Type B pancreatic cell (in vitro differentiated cells): ENCODE data around the gene DMD. TPM values are rescaled to one million over a fixed set of nuclear protein-coding genes. Genes with fewer than 3 reads are reported as not detected.

ENCODE experiments used
- DNase-seq: peaks from one replicate; pipeline ENCODE4 v3.0.0; 2021; ENCODE audit warnings: mixed read lengths; ENCODE audit not compliant: unreplicated experiment; ENCODE audit errors: extremely low spot score
- H3K27ac Mint-ChIP-seq: 2 replicates; pipeline ENCODE4 v1.8.0; 2021; ENCODE audit warnings: mild to moderate bottlenecking, mixed read lengths
- H3K27me3 Mint-ChIP-seq: 2 replicates; pipeline ENCODE4 v1.8.0; 2021; ENCODE audit warnings: mixed read lengths
- H3K36me3 Mint-ChIP-seq: 2 replicates; pipeline ENCODE4 v1.8.0; 2021; ENCODE audit warnings: mixed read lengths
- H3K4me1 Mint-ChIP-seq: one replicate; pipeline ENCODE4 v1.8.0; 2021; ENCODE audit warnings: mixed read lengths; ENCODE audit not compliant: unreplicated experiment
- H3K4me3 Mint-ChIP-seq: 2 replicates; pipeline ENCODE4 v1.8.0; 2021; ENCODE audit warnings: mild to moderate bottlenecking, mixed read lengths
- H3K9me3 Mint-ChIP-seq: 2 replicates; pipeline ENCODE4 v1.8.0; 2021; ENCODE audit warnings: mixed read lengths
- total RNA-seq: library from RNA; stranded (reverse); gene quantifications from 2 replicates; pipeline ENCODE4 v1.2.1, GENCODE V29; 2021; ENCODE audit warnings: low replicate concordance
- TF ChIP-seq, protein P1 (sequence below): fragments of 200-600 bp; sonication (generic); conservative IDR thresholded peaks from 2 replicates; pipeline ENCODE4 v1.5.0; 2021; ENCODE audit warnings: antibody characterized with exemption, mild to moderate bottlenecking

DMD gene
- total RNA-seq, 1 donor from 2014 or later, result 57.1 TPM

DNA sequence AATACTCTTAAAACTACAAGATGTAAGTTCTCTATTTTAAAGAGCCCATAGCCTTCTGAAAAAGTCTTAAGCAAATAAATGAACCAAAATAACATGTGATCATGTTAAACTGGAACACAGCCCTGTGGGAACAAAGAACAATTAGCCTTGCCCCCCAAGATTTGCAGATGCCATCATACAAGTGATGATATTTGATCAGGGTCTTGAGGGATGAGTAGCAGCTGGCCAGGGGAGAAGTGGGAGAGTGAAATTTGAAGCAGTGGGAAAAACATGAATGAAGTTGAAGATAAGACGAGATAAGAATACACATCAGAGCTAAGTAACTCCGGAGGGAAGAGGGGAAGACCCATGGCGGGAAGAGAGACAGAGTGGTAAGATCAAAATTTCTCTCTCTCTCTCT lies 1689.4 kb downstream of the DMD start:
- Mint-ChIP-seq H3K4me3 (no peak overlapping the region), H3K9me3 (peaks cover 6% of the 10 kb centered on the region)
- TF ChIP-seq, protein P1, sequence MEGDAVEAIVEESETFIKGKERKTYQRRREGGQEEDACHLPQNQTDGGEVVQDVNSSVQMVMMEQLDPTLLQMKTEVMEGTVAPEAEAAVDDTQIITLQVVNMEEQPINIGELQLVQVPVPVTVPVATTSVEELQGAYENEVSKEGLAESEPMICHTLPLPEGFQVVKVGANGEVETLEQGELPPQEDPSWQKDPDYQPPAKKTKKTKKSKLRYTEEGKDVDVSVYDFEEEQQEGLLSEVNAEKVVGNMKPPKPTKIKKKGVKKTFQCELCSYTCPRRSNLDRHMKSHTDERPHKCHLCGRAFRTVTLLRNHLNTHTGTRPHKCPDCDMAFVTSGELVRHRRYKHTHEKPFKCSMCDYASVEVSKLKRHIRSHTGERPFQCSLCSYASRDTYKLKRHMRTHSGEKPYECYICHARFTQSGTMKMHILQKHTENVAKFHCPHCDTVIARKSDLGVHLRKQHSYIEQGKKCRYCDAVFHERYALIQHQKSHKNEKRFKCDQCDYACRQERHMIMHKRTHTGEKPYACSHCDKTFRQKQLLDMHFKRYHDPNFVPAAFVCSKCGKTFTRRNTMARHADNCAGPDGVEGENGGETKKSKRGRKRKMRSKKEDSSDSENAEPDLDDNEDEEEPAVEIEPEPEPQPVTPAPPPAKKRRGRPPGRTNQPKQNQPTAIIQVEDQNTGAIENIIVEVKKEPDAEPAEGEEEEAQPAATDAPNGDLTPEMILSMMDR, result no peak

DNA sequence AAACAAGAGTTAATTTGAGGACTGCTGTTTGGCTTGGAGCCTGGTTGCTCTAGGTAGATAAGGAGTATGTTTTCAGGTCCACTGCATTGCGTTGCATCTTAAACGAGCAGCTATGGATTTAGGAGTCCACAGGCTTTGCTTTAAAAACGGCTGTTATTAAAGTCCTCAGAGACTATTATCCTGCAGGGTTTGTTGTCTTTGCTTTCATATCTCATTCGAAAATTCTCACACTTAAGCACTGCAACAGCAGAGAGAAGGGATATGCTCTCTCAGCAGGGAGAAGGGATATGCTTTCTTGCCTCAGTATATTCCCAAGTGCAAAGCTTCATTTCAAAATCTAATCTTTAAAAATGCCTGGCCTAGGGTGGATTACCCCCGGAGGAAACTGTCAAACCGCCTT lies 1694.8 kb downstream of the DMD start:
- Mint-ChIP-seq H3K4me3 (no peak overlapping the region), H3K27ac (no peak overlapping the region), H3K27me3 (no peaks in the 10 kb centered on the region), H3K4me1 (peaks cover 4% of the 10 kb centered on the region), H3K36me3 (no peaks in the 10 kb centered on the region), H3K9me3 (peaks cover 8% of the 10 kb centered on the region)
- TF ChIP-seq, protein P1, result no peak
- no peak for DNase-seq

More for the DNA sequence above, 1689.4 kb downstream of the DMD start:
- Mint-ChIP-seq H3K27ac (no peak overlapping the region), H3K4me1 (peaks cover 4% of the 10 kb centered on the region), H3K36me3 (no peaks in the 10 kb centered on the region), H3K27me3 (no peaks in the 10 kb centered on the region)
- no peak for DNase-seq

DNA sequence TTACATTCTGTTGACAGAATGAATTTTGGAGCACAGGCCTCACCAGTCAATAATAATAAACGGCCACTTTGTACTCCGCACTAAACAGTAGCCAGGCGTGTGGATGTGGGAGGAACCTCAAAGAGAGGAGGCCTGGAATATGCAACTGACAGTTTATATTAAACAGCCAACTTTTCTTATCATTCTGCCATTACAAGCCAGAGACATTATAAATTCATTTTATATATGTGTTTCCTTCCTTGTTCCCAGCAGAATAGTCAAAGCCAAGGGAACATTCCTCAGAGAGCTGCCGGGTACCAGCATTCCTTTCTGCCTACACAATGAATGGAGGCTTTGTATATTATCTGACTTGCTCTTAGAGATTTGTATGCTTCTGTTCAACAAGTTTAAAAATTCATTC lies 1703.0 kb downstream of the DMD start:
- no peak for DNase-seq
- Mint-ChIP-seq H3K9me3 (peaks cover 4% of the 10 kb centered on the region), H3K27me3 (no peaks in the 10 kb centered on the region), H3K4me3 (no peak overlapping the region), H3K4me1 (no peaks in the 10 kb centered on the region), H3K27ac (peak overlapping the region; percentile 65), H3K36me3 (no peaks in the 10 kb centered on the region)
- TF ChIP-seq, protein P1, result no peak

DNA sequence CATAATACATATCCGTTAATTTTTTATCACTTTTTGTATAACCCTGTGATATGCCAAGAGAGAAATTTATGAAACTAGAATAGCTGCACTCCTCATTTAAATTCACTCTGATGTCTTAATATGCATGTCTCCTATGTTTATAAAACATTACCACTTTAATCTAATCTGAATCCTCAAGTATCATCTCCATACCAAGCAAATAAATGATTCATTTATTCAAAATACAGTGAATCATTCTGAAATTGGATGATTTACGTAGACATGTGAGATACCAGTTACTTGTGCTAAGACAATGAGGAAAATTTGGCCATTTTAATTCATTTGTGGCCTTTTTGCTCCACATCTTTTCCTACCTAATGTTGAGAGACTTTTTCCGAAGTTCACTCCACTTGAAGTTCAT lies 1704.4 kb downstream of the DMD start:
- TF ChIP-seq, protein P1, result no peak
- H3K36me3 Mint-ChIP-seq, result no peaks in the 10 kb centered on the region
- no peak for DNase-seq
- no peak overlapping the region for H3K4me3 Mint-ChIP-seq
- peaks cover 4% of the 10 kb centered on the region for H3K9me3 Mint-ChIP-seq
- no peaks in the 10 kb centered on the region for H3K27me3 Mint-ChIP-seq
- no peaks in the 10 kb centered on the region for H3K4me1 Mint-ChIP-seq
- no peak overlapping the region for H3K27ac Mint-ChIP-seq

DNA sequence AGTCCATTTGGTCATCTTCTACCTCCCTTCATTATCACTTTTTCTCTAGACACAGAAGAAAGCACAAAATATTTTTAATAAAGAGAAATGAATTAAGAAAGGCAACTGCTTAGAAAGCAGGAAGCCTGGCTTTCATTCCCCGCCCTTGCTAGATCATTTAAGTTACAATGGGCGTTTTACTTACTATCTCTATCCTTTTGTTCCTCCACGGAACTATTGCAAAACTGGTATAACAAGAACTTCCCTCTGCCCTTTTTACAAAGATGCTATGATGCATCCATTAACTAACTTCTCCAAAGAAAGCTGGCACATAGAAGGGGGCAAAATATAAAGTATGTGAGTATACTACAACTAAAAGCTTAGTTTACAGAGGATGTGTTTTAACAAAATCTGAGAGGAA lies 1705.0 kb downstream of the DMD start:
- DNase-seq, result no peak
- no peak overlapping the region for H3K4me3 Mint-ChIP-seq
- H3K27me3 Mint-ChIP-seq, result no peaks in the 10 kb centered on the region
- TF ChIP-seq, protein P1, result no peak
- H3K27ac Mint-ChIP-seq, result no peak overlapping the region
- H3K9me3 Mint-ChIP-seq, result peaks cover 4% of the 10 kb centered on the region
- no peaks in the 10 kb centered on the region for H3K36me3 Mint-ChIP-seq
- H3K4me1 Mint-ChIP-seq, result no peaks in the 10 kb centered on the region

DNA sequence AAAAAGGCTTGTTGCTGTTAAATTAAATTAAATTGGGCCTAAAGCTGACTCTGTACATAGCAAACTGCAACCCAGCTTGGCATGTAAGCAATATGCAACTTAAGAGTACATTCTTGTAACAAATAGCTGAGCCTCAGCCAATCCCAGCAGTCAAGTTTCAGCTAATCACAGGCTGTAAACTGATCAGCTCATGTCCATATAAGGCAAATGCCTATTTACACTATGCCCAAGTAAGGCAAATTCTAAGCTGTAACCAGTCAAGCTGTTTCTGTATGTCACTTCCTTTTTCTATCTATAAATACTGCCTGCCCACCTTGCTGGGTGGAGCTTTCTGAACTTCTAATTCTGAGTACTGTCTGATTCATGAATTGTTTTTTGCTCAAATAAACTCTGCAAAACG lies 1710.4 kb downstream of the DMD start:
- Mint-ChIP-seq H3K4me1 (no peaks in the 10 kb centered on the region), H3K36me3 (no peaks in the 10 kb centered on the region), H3K9me3 (no peaks in the 10 kb centered on the region), H3K4me3 (no peak overlapping the region), H3K27ac (no peak overlapping the region), H3K27me3 (no peaks in the 10 kb centered on the region)
- DNase-seq, result no peak
- TF ChIP-seq, protein P1, result no peak
